ENCODE results near the gene SLAIN1.
"Not testable (repeated sequence)": the region's sequence is repeated elsewhere in the genome, so short reads cannot be mapped to it uniquely, and the experiment has no call there.

The SLAIN1 gene

GRCh38 chr13:77697217-77698103 is at the start of gene SLAIN1:
TSS of gene SLAIN1 (plus strand) at chr13:77697687. CDS start at chr13:77697914, 227 bp downstream.
- DNase-seq = peak; percentile 27

- DNase-seq = no peak
Observed at GRCh38 chr13:77650409-77650808, 47.1 kb upstream of the SLAIN1 start.

GRCh38 chr13:77653301-77653700 is 44.2 kb upstream of the SLAIN1 start:
- DNase-seq = no peak

GRCh38 chr13:77660016-77660415 is 37.5 kb upstream of the SLAIN1 start:
- not testable (repeated sequence) for DNase-seq

GRCh38 chr13:77660841-77661250 is 36.6 kb upstream of the SLAIN1 start:
- DNase-seq = no peak

GRCh38 chr13:77662301-77662700 is 35.2 kb upstream of the SLAIN1 start:
- DNase-seq = not testable (repeated sequence)

GRCh38 chr13:77662831-77663230 is 34.7 kb upstream of the SLAIN1 start:
- DNase-seq = not testable (repeated sequence)

- no peak for DNase-seq
Observed at GRCh38 chr13:77674852-77675251, 22.6 kb upstream of the SLAIN1 start.

- DNase-seq = no peak
Observed at GRCh38 chr13:77678691-77679235, 18.7 kb upstream of the SLAIN1 start.

GRCh38 chr13:77687799-77688198 is 9.7 kb upstream of the SLAIN1 start:
- DNase-seq = no peak

GRCh38 chr13:77691871-77692270 is 5.6 kb upstream of the SLAIN1 start:
- no peak for DNase-seq

- no peak for DNase-seq
Observed at GRCh38 chr13:77692746-77693448, 4.6 kb upstream of the SLAIN1 start.

- no peak for DNase-seq
Observed at GRCh38 chr13:77693449-77693940, 4.0 kb upstream of the SLAIN1 start.

GRCh38 chr13:77696006-77696878 is 1.2 kb upstream of the SLAIN1 start:
- no peak for DNase-seq

- no peak for DNase-seq
Observed at GRCh38 chr13:77696879-77697216, 639 bp upstream of the SLAIN1 start.

GRCh38 chr13:77698201-77699058 is 943 bp downstream of the SLAIN1 start:
- DNase-seq = peak; percentile 0

GRCh38 chr13:77699059-77699680 is 1.7 kb downstream of the SLAIN1 start:
- no peak for DNase-seq

GRCh38 chr13:77701305-77701704 is 3.8 kb downstream of the SLAIN1 start:
- no peak for DNase-seq

- DNase-seq = no peak
Observed at GRCh38 chr13:77702366-77702765, 4.9 kb downstream of the SLAIN1 start.

- no peak for DNase-seq
Observed at GRCh38 chr13:77703408-77703807, 5.9 kb downstream of the SLAIN1 start.

GRCh38 chr13:77714119-77714755 is 16.8 kb downstream of the SLAIN1 start:
- no peak for DNase-seq

All from fibroblast of skin of right biceps (primary cell).